ENCODE results near the gene RAD23B. TPM values are rescaled to one million over a fixed set of nuclear protein-coding genes. Genes with fewer than 3 reads are reported as not detected.

RAD23B gene
- total and polyA plus RNA-seq, 2 of the 13 experiments (the other 11 are each of a cell fraction or from before 2014, with no cell fraction given) = 133 to 156 TPM

DNA sequence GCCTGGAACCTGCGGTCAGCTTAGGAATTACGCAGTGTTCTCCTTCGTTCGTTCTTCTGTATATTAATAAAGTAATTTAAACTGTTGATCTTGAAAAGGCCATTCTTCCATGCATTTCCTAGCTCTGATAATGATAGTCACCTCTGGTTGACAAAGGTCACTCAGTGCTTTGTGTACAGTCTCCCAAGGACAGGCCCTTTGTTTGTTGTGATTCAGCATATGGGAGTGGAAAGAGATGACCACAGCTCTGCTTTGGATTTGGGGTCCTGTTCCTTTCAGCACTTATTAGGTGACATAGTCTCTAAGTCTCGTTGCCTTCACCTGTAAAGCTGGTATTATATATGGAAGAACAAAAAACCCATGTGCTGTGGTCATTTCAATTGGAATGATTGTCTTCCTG lies 39.6 kb downstream of the RAD23B start (continued):
- TF ChIP-seq TARDBP (CRISPR knock-in tag; IDR thresholded peaks at IDR 0.05) = 0 out of 2 replicates have a peak, but pooled peaks have one; percentile 19
- TF ChIP-seq, protein P1, sequence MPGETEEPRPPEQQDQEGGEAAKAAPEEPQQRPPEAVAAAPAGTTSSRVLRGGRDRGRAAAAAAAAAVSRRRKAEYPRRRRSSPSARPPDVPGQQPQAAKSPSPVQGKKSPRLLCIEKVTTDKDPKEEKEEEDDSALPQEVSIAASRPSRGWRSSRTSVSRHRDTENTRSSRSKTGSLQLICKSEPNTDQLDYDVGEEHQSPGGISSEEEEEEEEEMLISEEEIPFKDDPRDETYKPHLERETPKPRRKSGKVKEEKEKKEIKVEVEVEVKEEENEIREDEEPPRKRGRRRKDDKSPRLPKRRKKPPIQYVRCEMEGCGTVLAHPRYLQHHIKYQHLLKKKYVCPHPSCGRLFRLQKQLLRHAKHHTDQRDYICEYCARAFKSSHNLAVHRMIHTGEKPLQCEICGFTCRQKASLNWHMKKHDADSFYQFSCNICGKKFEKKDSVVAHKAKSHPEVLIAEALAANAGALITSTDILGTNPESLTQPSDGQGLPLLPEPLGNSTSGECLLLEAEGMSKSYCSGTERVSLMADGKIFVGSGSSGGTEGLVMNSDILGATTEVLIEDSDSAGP (CRISPR knock-in tag; IDR thresholded peaks at IDR 0.05; ENCODE audit: borderline replicate concordance) = no peak
- 0 out of 4 replicates have a peak, but pooled peaks of 1 of the 2 experiments have one; percentile 8 for TF ChIP-seq EP300 (IDR thresholded peaks at IDR 0.05; ENCODE audit: low read depth in 2 of 2, low read length in 2 of 2)
- TF ChIP-seq EP300 (CRISPR knock-in tag; IDR thresholded peaks at IDR 0.05; ENCODE audit: borderline replicate concordance) = no peak
- peak; percentile 72 for TF ChIP-seq NR2F6 (IDR thresholded peaks at IDR 0.05)
- peak; percentile 77 for TF ChIP-seq NR2F6 (CRISPR knock-in tag; IDR thresholded peaks at IDR 0.05)
- TF ChIP-seq, protein P2, sequence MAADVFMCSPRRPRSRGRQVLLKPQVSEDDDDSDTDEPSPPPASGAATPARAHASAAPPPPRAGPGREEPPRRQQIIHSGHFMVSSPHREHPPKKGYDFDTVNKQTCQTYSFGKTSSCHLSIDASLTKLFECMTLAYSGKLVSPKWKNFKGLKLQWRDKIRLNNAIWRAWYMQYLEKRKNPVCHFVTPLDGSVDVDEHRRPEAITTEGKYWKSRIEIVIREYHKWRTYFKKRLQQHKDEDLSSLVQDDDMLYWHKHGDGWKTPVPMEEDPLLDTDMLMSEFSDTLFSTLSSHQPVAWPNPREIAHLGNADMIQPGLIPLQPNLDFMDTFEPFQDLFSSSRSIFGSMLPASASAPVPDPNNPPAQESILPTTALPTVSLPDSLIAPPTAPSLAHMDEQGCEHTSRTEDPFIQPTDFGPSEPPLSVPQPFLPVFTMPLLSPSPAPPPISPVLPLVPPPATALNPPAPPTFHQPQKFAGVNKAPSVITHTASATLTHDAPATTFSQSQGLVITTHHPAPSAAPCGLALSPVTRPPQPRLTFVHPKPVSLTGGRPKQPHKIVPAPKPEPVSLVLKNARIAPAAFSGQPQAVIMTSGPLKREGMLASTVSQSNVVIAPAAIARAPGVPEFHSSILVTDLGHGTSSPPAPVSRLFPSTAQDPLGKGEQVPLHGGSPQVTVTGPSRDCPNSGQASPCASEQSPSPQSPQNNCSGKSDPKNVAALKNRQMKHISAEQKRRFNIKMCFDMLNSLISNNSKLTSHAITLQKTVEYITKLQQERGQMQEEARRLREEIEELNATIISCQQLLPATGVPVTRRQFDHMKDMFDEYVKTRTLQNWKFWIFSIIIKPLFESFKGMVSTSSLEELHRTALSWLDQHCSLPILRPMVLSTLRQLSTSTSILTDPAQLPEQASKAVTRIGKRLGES (CRISPR knock-in tag; IDR thresholded peaks at IDR 0.05; ENCODE audit: borderline replicate concordance) = no peak
- TF ChIP-seq ZGPAT (CRISPR knock-in tag; IDR thresholded peaks at IDR 0.05) = peak; percentile 35; the same call in 1 of the 2 replicates
- peak; percentile 74 for TF ChIP-seq RBM22 (optimal IDR thresholded peaks at IDR 0.05; ENCODE audit: low read length)
- TF ChIP-seq ZNF232 (CRISPR knock-in tag; IDR thresholded peaks at IDR 0.05; ENCODE audit: borderline replicate concordance) = no peak
- peak; percentile 74 for TF ChIP-seq FOSL2 (CRISPR knock-in tag; IDR thresholded peaks at IDR 0.05)
- TF ChIP-seq, protein P3, sequence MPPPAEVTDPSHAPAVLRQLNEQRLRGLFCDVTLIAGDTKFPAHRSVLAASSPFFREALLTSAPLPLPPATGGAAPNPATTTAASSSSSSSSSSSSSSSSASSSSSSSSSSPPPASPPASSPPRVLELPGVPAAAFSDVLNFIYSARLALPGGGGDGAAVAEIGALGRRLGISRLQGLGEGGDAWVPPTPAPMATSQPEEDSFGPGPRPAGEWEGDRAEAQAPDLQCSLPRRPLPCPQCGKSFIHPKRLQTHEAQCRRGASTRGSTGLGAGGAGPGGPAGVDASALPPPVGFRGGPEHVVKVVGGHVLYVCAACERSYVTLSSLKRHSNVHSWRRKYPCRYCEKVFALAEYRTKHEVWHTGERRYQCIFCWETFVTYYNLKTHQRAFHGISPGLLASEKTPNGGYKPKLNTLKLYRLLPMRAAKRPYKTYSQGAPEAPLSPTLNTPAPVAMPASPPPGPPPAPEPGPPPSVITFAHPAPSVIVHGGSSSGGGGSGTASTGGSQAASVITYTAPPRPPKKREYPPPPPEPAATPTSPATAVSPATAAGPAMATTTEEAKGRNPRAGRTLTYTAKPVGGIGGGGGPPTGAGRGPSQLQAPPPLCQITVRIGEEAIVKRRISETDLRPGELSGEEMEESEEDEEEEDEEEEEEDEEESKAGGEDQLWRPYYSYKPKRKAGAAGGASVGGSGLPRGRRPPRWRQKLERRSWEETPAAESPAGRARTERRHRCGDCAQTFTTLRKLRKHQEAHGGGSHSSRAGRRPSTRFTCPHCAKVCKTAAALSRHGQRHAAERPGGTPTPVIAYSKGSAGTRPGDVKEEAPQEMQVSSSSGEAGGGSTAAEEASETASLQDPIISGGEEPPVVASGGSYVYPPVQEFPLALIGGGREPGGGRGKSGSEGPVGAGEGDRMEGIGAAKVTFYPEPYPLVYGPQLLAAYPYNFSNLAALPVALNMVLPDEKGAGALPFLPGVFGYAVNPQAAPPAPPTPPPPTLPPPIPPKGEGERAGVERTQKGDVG (CRISPR knock-in tag; IDR thresholded peaks at IDR 0.05; ENCODE audit: borderline replicate concordance) = no peak

All from HepG2 (cell line).